GM12891 (cell line): ENCODE data around the gene PDCD1LG2. TPM values are rescaled to one million over a fixed set of nuclear protein-coding genes. Genes with fewer than 3 reads are reported as not detected.
"Not testable (repeated sequence)": the region's sequence is repeated elsewhere in the genome, so short reads cannot be mapped to it uniquely, and the experiment has no call there.

Source experiments
- DNase-seq: peaks from one replicate; pipeline ENCODE4 v3.0.0; 2011; ENCODE audit warnings: low spot score; ENCODE audit not compliant: insufficient read length
- FAIRE-seq: peaks from 2 replicates; lab custom pipeline; 2011; peaks lifted over from hg19 to GRCh38; lab: Jason Lieb, UNC
- PAX5 ChIP-seq: IDR thresholded peaks from 2 replicates; pipeline ENCODE4 v1.6.1; 2011; ENCODE audit warnings: low read length, moderate library complexity, mild to moderate bottlenecking; ENCODE audit not compliant: insufficient read depth, severe bottlenecking
- POLR2A ChIP-seq: IDR thresholded peaks from 2 replicates; pipeline ENCODE4 v1.6.1; 2011; ENCODE audit warnings: low read depth, low read length, control low read depth
- POLR2AphosphoS5 ChIP-seq: IDR thresholded peaks from 2 replicates; pipeline ENCODE4 v1.6.1; 2011; ENCODE audit warnings: low read depth, low read length, control low read depth
- POU2F2 ChIP-seq: IDR thresholded peaks from 2 replicates; pipeline ENCODE4 v1.6.1; 2011; ENCODE audit warnings: low read depth, mild to moderate bottlenecking, control low read depth, low read length, moderate library complexity
- SPI1 ChIP-seq: IDR thresholded peaks from 2 replicates; pipeline ENCODE4 v1.6.1; 2011; ENCODE audit warnings: low read depth, low read length, control low read depth
- TAF1 ChIP-seq: IDR thresholded peaks from 2 replicates; pipeline ENCODE4 v1.6.1; 2011; ENCODE audit warnings: low read depth, low read length, control low read depth
- polyA plus RNA-seq: library from polyadenylated mRNA; unstranded; fragments of >200 nt; gene quantifications from one replicate; pipeline ENCODE4 v1.2.1, GENCODE V29; 2012; ENCODE audit warnings: low read depth, missing spikeins, inconsistent platforms; ENCODE audit not compliant: missing spikeins

PDCD1LG2 gene
- polyA plus RNA-seq, result 1.2 TPM

DNA sequence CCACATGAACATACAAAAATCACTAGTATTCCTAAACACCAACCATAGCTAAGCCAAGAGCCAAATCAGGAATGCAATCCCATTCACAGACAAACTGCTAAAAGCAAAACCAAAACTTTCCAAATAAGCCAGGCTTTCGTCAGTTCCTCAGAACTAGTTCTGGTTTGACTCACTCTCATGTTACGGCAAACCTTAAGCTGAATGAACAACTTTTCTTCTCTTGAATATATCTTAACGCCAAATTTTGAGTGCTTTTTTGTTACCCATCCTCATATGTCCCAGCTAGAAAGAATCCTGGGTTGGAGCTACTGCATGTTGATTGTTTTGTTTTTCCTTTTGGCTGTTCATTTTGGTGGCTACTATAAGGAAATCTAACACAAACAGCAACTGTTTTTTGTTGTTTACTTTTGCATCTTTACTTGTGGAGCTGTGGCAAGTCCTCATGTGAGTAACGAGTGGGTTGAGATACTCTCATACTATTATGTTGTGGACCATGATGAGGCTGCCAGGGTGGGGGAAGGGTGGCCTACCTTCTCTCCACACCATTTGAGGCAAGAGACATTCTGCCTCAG, at the start of gene PDCD1LG2:
TSS of gene PDCD1LG2 (plus strand) at position 172 of the 572 bp plus-strand sequence. CDS start 12,016 bp downstream, outside the sequence.
- FAIRE-seq (peak; percentile 85), DNase-seq (no peak)
- TF ChIP-seq POU2F2 (no peak), PAX5 (no peak), POLR2AphosphoS5 (no peak), POLR2A (no peak), SPI1 (peak; percentile 96), TAF1 (peak; percentile 28; the same call in 1 of the 2 replicates)

GRCh38 chr9:5464831-5465330, 45.5 kb upstream of the PDCD1LG2 start:
- not testable (repeated sequence) for FAIRE-seq, DNase-seq
- 0 out of 2 replicates have a peak, but pooled peaks have one; percentile 4 for TF ChIP-seq POLR2A
- peak; percentile 66; the same call in 1 of the 2 replicates for TF ChIP-seq SPI1

GRCh38 chr9:5466005-5466404, 44.3 kb upstream of the PDCD1LG2 start:
- DNase-seq (no peak), FAIRE-seq (peak; percentile 20)
- no peak for TF ChIP-seq POLR2A
- TF ChIP-seq POU2F2, result no peak
- no peak for TF ChIP-seq PAX5
- TF ChIP-seq POLR2AphosphoS5, result no peak

DNA sequence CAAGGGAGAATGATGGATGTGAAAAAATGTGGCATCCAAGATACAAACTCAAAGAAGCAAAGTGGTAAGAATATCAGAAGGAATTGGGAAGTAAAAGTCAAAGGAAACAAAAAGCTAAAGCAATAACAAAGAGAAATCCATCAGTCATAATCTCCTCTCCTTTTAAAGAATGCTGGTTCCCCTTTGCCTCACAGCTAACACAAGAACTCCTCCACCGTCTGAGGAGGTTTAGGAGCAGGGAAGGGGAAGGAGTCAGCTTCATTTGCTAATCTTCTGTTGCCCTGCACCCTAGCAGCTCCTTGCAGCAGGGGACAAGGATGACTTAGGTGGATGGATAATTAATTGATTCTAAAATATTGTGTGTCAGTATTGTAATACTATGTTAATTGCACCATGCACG, 43.6 kb upstream of the PDCD1LG2 start:
- FAIRE-seq, result no peak
- TF ChIP-seq POLR2A (no peak), SPI1 (no peak), PAX5 (no peak), TAF1 (no peak), POLR2AphosphoS5 (no peak)
- DNase-seq, result no peak

- DNase-seq (no peak), FAIRE-seq (no peak)
- no peak for TF ChIP-seq POLR2AphosphoS5
- TF ChIP-seq PAX5, result no peak
- TF ChIP-seq POLR2A, result no peak
- no peak for TF ChIP-seq POU2F2
- TF ChIP-seq TAF1, result no peak
- no peak for TF ChIP-seq SPI1
These were observed 41.5 kb upstream of the PDCD1LG2 start for GRCh38 chr9:5468850-5469249.

- no peak for TF ChIP-seq TAF1
- peak; percentile 44; the same call in 1 of the 2 replicates for TF ChIP-seq POLR2A
- FAIRE-seq (peak; percentile 75), DNase-seq (no peak)
These were observed 40.2 kb upstream of the PDCD1LG2 start for GRCh38 chr9:5470122-5470521.

DNA sequence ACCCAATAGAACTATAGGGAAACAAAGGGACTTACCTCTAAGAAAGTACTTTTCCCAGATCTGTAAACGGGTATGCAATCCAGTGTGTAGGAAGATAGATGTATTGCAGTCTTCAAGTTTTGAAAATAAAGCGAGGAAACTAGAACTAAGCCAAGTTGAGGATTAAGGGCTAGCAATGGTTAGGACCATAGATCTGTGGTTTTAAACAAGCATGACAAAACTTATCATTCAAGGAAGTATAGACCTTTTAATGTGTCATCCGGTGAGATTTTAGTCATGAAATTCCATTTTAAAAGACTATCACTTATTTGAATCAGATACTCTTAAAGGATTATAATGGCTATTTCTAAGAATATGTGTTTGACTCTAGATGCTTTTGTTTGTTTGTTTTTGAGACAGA, 39.5 kb upstream of the PDCD1LG2 start:
- DNase-seq (no peak), FAIRE-seq (no peak)
- TF ChIP-seq POU2F2 (no peak), TAF1 (no peak), POLR2A (no peak), POLR2AphosphoS5 (no peak), PAX5 (no peak), SPI1 (no peak)

GRCh38 chr9:5475611-5476010, 34.7 kb upstream of the PDCD1LG2 start:
- not testable (repeated sequence) for FAIRE-seq, DNase-seq

GRCh38 chr9:5478206-5478605, 32.1 kb upstream of the PDCD1LG2 start:
- TF ChIP-seq TAF1, result no peak
- DNase-seq, result no peak
- FAIRE-seq, result peak; percentile 72

- FAIRE-seq (peak; percentile 69), DNase-seq (no peak)
- no peak for TF ChIP-seq TAF1
- no peak for TF ChIP-seq POU2F2
- no peak for TF ChIP-seq PAX5
- no peak for TF ChIP-seq POLR2A
- TF ChIP-seq POLR2AphosphoS5, result no peak
- no peak for TF ChIP-seq SPI1
These were observed 30.2 kb upstream of the PDCD1LG2 start for GRCh38 chr9:5479994-5480694.
